ENCODE results near the gene KNL1.
A peak's percentile ranks its signal among the peaks of the same experiment; 100 is the strongest.
"Not testable (repeated sequence)": the region's sequence is repeated elsewhere in the genome, so short reads cannot be mapped to it uniquely, and the experiment has no call there.

Gene KNL1

GRCh38 chr15:40664909-40665308 is 70.9 kb downstream of the KNL1 start:
- DNase-seq (ENCODE audit: low read depth), result no peak

GRCh38 chr15:40676290-40676689 is 82.2 kb downstream of the KNL1 start:
- not testable (repeated sequence) for DNase-seq (ENCODE audit: low read depth)

GRCh38 chr15:40676906-40677305 is 82.9 kb downstream of the KNL1 start:
- not testable (repeated sequence) for DNase-seq (ENCODE audit: low read depth)

- no peak for DNase-seq (ENCODE audit: low read depth)
Measured at GRCh38 chr15:40680151-40680550, 86.1 kb downstream of the KNL1 start.

- not testable (repeated sequence) for DNase-seq (ENCODE audit: low read depth)
Measured at GRCh38 chr15:40680959-40681358, 86.9 kb downstream of the KNL1 start.

- no peak for DNase-seq (ENCODE audit: low read depth)
Measured at GRCh38 chr15:40684381-40684780, 90.3 kb downstream of the KNL1 start.

GRCh38 chr15:40685376-40685775 is 91.3 kb downstream of the KNL1 start:
- no peak for DNase-seq (ENCODE audit: low read depth)

GRCh38 chr15:40688932-40689799 is 95.1 kb downstream of the KNL1 start:
- no peak for DNase-seq (ENCODE audit: low read depth)

GRCh38 chr15:40691737-40692136 is 97.7 kb downstream of the KNL1 start:
- no peak for DNase-seq (ENCODE audit: low read depth)

- DNase-seq (ENCODE audit: low read depth), result no peak
Measured at GRCh38 chr15:40693904-40694687, 100.0 kb downstream of the KNL1 start.

GRCh38 chr15:40694688-40695468 is 100.8 kb downstream of the KNL1 start, which contains the start of gene RAD51:
TSS of gene RAD51 (plus strand) at chr15:40695174. CDS start at chr15:40698759, 3,585 bp downstream.
- peak; percentile 89 for DNase-seq (ENCODE audit: low read depth)

GRCh38 chr15:40695469-40695890 is 101.4 kb downstream of the KNL1 start:
- DNase-seq (ENCODE audit: low read depth), result no peak

GRCh38 chr15:40696228-40696627 is 102.2 kb downstream of the KNL1 start:
- DNase-seq (ENCODE audit: low read depth), result no peak

- DNase-seq (ENCODE audit: low read depth), result no peak
Measured at GRCh38 chr15:40697916-40698315, 103.9 kb downstream of the KNL1 start.

- DNase-seq (ENCODE audit: low read depth), result no peak
Measured at GRCh38 chr15:40702077-40702476, 108.0 kb downstream of the KNL1 start.

GRCh38 chr15:40706121-40706520 is 112.1 kb downstream of the KNL1 start:
- no peak for DNase-seq (ENCODE audit: low read depth)
